HCT116 (cell line): ENCODE results near the gene HIVEP2. TPM values are rescaled to one million over a fixed set of nuclear protein-coding genes. Genes with fewer than 3 reads are reported as not detected.

ENCODE experiments used
- ATAC-seq: fragments of 200-7000 bp; cut with Tn5 transposase; 2 replicates; pipeline ENCODE4 v1.9.1; 2020; ENCODE audit warnings: mild to moderate bottlenecking, moderate library complexity
- BruUV-seq: library from RNA; stranded (reverse); fragments of 400-500 nt; replicated peaks from 2 replicates; lab custom pipeline; 2021; lab: Mats Ljungman, UMichigan
- CTCF ChIA-PET: fragments of 300-600 bp; sonication (Branson Sonifier 250); formaldehyde crosslinking; loops from one replicate; lab custom pipeline; 2021; ENCODE audit warnings: antibody characterized with exemption; lab: Charles Lee
- POLR2A ChIA-PET: fragments of 300-600, 350-600 bp; sonication (Branson Sonifier 250); formaldehyde crosslinking; loops from one replicate; lab custom pipeline; 2021; ENCODE audit warnings: antibody characterized with exemption; lab: Charles Lee
- RAD21 ChIA-PET, 2 experiments: fragments of 300-600 bp; sonication (Branson Sonifier 250); formaldehyde crosslinking; loops; one replicate each; lab custom pipeline; 2023; ENCODE audit warnings: low total read pairs in 2 of 2; ENCODE audit not compliant: uncharacterized antibody in 2 of 2, unreplicated experiment in 2 of 2, low non-redundant PET in 1 of 2; lab: Charles Lee
- DNase-seq: peaks from one replicate; pipeline ENCODE4 v3.0.0-alpha.2; 2010; ENCODE audit warnings: low read depth, low spot score
- H2AFZ ChIP-seq: fragments of 200-600 bp; shearing (Covaris generic), sonication (generic); 2 replicates; pipeline ENCODE4 v1.6.1; 2017; ENCODE audit warnings: low read depth, mixed run types, mixed read lengths, antibody characterized with exemption, low read length; ENCODE audit not compliant: poor library complexity, severe bottlenecking
- H3K27ac ChIP-seq: 2 replicates; pipeline ENCODE4 v1.5.1; 2012; ENCODE audit warnings: low read depth, low read length
- H3K27me3 ChIP-seq: fragments of 200-600 bp; sonication (generic); 2 replicates; pipeline ENCODE4 v1.6.1; 2016; ENCODE audit warnings: mixed run types, low read length, mixed read lengths; ENCODE audit not compliant: insufficient read depth
- H3K36me3 ChIP-seq, 2 experiments: fragments of 200-500 bp in 1 of 2; fragments of 200-600 bp in 1 of 2; sonication (Bioruptor generic) in 1 of 2; sonication (generic) in 1 of 2; 2 replicates each; pipeline versions ENCODE4 v1.5.1 to v1.6.1; 2014 to 2016; ENCODE audit warnings: low read length in 2 of 2, inconsistent platforms in 1 of 2, mixed read lengths in 1 of 2, mixed run types in 1 of 2; ENCODE audit not compliant: insufficient read depth in 2 of 2, control insufficient read depth in 1 of 2
- H3K4me1 ChIP-seq, 2 experiments: fragments of 200-600 bp in 1 of 2; sonication (generic) in 1 of 2; 2 replicates each; pipeline versions ENCODE4 v1.5.1 to v1.6.1; 2012 to 2017; ENCODE audit warnings: low read length in 2 of 2, inconsistent platforms in 1 of 2, mild to moderate bottlenecking in 1 of 2, mixed read lengths in 1 of 2, mixed run types in 1 of 2, moderate library complexity in 1 of 2; ENCODE audit not compliant: insufficient read depth in 2 of 2, control insufficient read depth in 1 of 2
- H3K4me2 ChIP-seq: fragments of 200-600 bp; sonication (generic); 2 replicates; pipeline ENCODE4 v1.6.1; 2017; ENCODE audit warnings: mixed run types, low read length, mixed read lengths
- H3K4me3 ChIP-seq, 2 experiments: fragments of 200-600 bp in 1 of 2; sonication (generic) in 1 of 2; replicated peaks in 1 of 2; 2 replicates each; pipeline ENCODE4 v1.5.1; 2011 to 2016; ENCODE audit warnings: low read length in 2 of 2, control low read depth in 1 of 2, low read depth in 1 of 2, mild to moderate bottlenecking in 1 of 2, mixed read lengths in 1 of 2, mixed run types in 1 of 2
- H3K79me2 ChIP-seq: fragments of 200-600 bp; sonication (generic); 2 replicates; pipeline ENCODE4 v1.6.1; 2017; ENCODE audit warnings: mild to moderate bottlenecking, mixed run types, low read length, moderate library complexity, mixed read lengths; ENCODE audit not compliant: insufficient read depth
- H3K9ac ChIP-seq: fragments of 200-600 bp; sonication (generic); 2 replicates; pipeline ENCODE4 v1.6.1; 2016; ENCODE audit warnings: low read length, mixed read lengths
- H3K9me2 ChIP-seq: fragments of 200-600 bp; sonication (generic), shearing (Covaris generic); 2 replicates; pipeline ENCODE4 v1.6.1; 2017; ENCODE audit warnings: mixed run types, mild to moderate bottlenecking, moderate library complexity; ENCODE audit not compliant: insufficient read depth
- H3K9me3 ChIP-seq, 2 experiments: fragments of 200-500 bp in 1 of 2; fragments of 200-600 bp in 1 of 2; sonication (Bioruptor generic) in 1 of 2; sonication (generic) in 1 of 2; 2 replicates each; pipeline ENCODE4 v1.6.1; 2014 to 2017; ENCODE audit warnings: low read length in 2 of 2, mixed read lengths in 2 of 2, inconsistent platforms in 1 of 2, low read depth in 1 of 2, mild to moderate bottlenecking in 1 of 2, mixed run types in 1 of 2, moderate library complexity in 1 of 2; ENCODE audit not compliant: control insufficient read depth in 1 of 2, insufficient read depth in 1 of 2
- H4K20me1 ChIP-seq: fragments of 200-600 bp; sonication (generic), shearing (Covaris generic); 2 replicates; pipeline ENCODE4 v1.6.1; 2017; ENCODE audit warnings: mixed run types, mild to moderate bottlenecking, moderate library complexity; ENCODE audit not compliant: insufficient read depth
- CBX3 ChIP-seq: IDR thresholded peaks from 2 replicates; pipeline ENCODE4 v1.6.1; 2012; ENCODE audit warnings: low read depth
- CEBPB ChIP-seq: IDR thresholded peaks from 2 replicates; pipeline ENCODE4 v1.6.1; 2012; ENCODE audit warnings: low read depth
- EGR1 ChIP-seq: IDR thresholded peaks from 2 replicates; pipeline ENCODE4 v1.6.1; 2012; ENCODE audit warnings: low read depth
- ELF1 ChIP-seq: IDR thresholded peaks from 2 replicates; pipeline ENCODE4 v1.6.1; 2012; ENCODE audit warnings: low read depth, borderline replicate concordance
- EZH2 ChIP-seq: fragments of 200-600 bp; sonication (generic); IDR thresholded peaks from 2 replicates; pipeline ENCODE4 v1.6.1; 2017; ENCODE audit warnings: antibody characterized with exemption, mixed run types
- EZH2phosphoT487 ChIP-seq: fragments of 200-600 bp; IDR thresholded peaks from 2 replicates; pipeline ENCODE4 v1.6.1; 2018; ENCODE audit warnings: antibody characterized with exemption, borderline replicate concordance
- JUND ChIP-seq: IDR thresholded peaks from 2 replicates; pipeline ENCODE4 v1.6.1; 2012
- MAX ChIP-seq: IDR thresholded peaks from 2 replicates; pipeline ENCODE4 v1.6.1; 2012
- POLR2A ChIP-seq: IDR thresholded peaks from 2 replicates; pipeline ENCODE4 v1.7.0; 2011; ENCODE audit warnings: borderline replicate concordance; ENCODE audit not compliant: insufficient read depth, insufficient read length; ENCODE audit errors: extremely low read depth
- REST ChIP-seq: IDR thresholded peaks from 2 replicates; pipeline ENCODE4 v1.6.1; 2012; ENCODE audit warnings: low read depth
- SIN3A ChIP-seq: IDR thresholded peaks from 2 replicates; pipeline ENCODE4 v1.6.1; 2012; ENCODE audit warnings: low read depth
- SP1 ChIP-seq: IDR thresholded peaks from 2 replicates; pipeline ENCODE4 v1.6.1; 2012; ENCODE audit warnings: low read depth
- TCF7L2 ChIP-seq: IDR thresholded peaks from 2 replicates; pipeline ENCODE4 v1.7.0; 2011; ENCODE audit warnings: borderline replicate concordance, inconsistent platforms; ENCODE audit not compliant: insufficient read depth, insufficient read length; ENCODE audit errors: extremely low read depth
- ZNF274 ChIP-seq: fragments of 200-500 bp; sonication (Bioruptor generic); IDR thresholded peaks from 2 replicates; pipeline ENCODE4 v1.6.1; 2014; ENCODE audit warnings: mild to moderate bottlenecking, low read depth, low read length, inconsistent platforms
- intact Hi-C: fragments of 100-400 bp; cut with micrococcal nuclease; formaldehyde crosslinking; loops from 2 replicates; pipeline ENCODE4 v1.10.0; 2022
- total RNA-seq: library from RNA; stranded (reverse); gene quantifications from one replicate; pipeline ENCODE4 v1.2.1, GENCODE V29; 2021; ENCODE audit not compliant: unreplicated experiment

Gene HIVEP2
- total RNA-seq, 1 experiment from 2014 or later: 8.1 TPM

GRCh38 chr6:142740449-142740848, 204.5 kb downstream of the HIVEP2 start:
- no peak overlapping the region for H3K4me2 ChIP-seq
- no peaks in the 10 kb centered on the region for H3K36me3 ChIP-seq
- no peaks in the 10 kb centered on the region for H3K9me2 ChIP-seq
- H2AFZ ChIP-seq: no peak overlapping the region
- BruUV-seq: no TSS peak
- H3K4me3 ChIP-seq: no peak overlapping the region
- ChIA-PET POLR2A (no interaction called here), RAD21 (no interaction called here), CTCF (no interaction called here)
- TF ChIP-seq ZNF274 (no peak), TCF7L2 (no peak), POLR2A (no peak), ELF1 (no peak), EZH2 (no peak), SP1 (no peak), SIN3A (no peak), MAX (no peak), REST (no peak), CBX3 (no peak), JUND (no peak), EGR1 (no peak), EZH2phosphoT487 (no peak), CEBPB (no peak)
- no peak overlapping the region for H3K9ac ChIP-seq
- no peaks in the 10 kb centered on the region for H4K20me1 ChIP-seq
- no peaks in the 10 kb centered on the region for H3K79me2 ChIP-seq
- no peak overlapping the region for H3K27ac ChIP-seq
- intact Hi-C loops: no loop called here
- no peak for ATAC-seq
- no peaks in the 10 kb centered on the region for H3K27me3 ChIP-seq
- DNase-seq: no peak
- no peaks in the 10 kb centered on the region for H3K4me1 ChIP-seq
- H3K9me3 ChIP-seq: no peaks in the 10 kb centered on the region
